ENCODE data around the gene ARFGEF3.

ARFGEF3 gene

GRCh38 chr6:138308731-138309110 is 147.0 kb downstream of the ARFGEF3 start:
- Mint-ChIP-seq H3K9me3 (no peaks in the 10 kb centered on the region), H3K4me1 (ENCODE audit: low read depth) (no peaks in the 10 kb centered on the region), H3K36me3 (ENCODE audit: low read depth) (no peaks in the 10 kb centered on the region), H3K27me3 (peaks cover 4% of the 10 kb centered on the region), H3K4me3 (no peak overlapping the region), H3K27ac (no peak overlapping the region)

DNA sequence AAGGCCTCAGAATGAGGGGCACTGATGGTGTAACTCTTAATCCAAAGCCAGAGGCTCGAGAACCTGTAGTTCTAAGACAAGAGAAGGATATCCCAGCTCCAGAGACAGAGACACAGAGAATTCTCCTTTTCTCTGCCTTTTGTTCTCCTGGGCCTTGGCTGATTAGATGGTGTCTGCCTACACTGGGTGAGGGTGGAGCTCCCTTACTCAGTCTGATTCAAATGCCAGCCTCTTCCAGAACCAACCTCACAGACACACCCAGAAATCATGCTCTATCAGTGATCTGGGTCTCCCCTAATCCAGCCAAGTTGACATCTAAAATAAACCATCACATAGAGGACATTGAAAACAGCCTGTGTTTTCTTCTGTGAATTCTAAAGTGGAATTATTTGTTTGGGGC is 148.0 kb downstream of the ARFGEF3 start:
- no peaks in the 10 kb centered on the region for H3K9me3 Mint-ChIP-seq
- H3K36me3 Mint-ChIP-seq (ENCODE audit: low read depth): no peaks in the 10 kb centered on the region
- H3K27me3 Mint-ChIP-seq: peaks cover 4% of the 10 kb centered on the region
- no peak overlapping the region for H3K4me3 Mint-ChIP-seq
- no peak overlapping the region for H3K27ac Mint-ChIP-seq
- H3K4me1 Mint-ChIP-seq (ENCODE audit: low read depth): no peaks in the 10 kb centered on the region

- no peak overlapping the region for H3K27ac Mint-ChIP-seq
- no peak overlapping the region for H3K4me3 Mint-ChIP-seq
- H3K36me3 Mint-ChIP-seq (ENCODE audit: low read depth): no peaks in the 10 kb centered on the region
- no peaks in the 10 kb centered on the region for H3K9me3 Mint-ChIP-seq
- no peaks in the 10 kb centered on the region for H3K4me1 Mint-ChIP-seq (ENCODE audit: low read depth)
- H3K27me3 Mint-ChIP-seq: peaks cover 6% of the 10 kb centered on the region
Measured at GRCh38 chr6:138310294-138310693, 148.6 kb downstream of the ARFGEF3 start.

DNA sequence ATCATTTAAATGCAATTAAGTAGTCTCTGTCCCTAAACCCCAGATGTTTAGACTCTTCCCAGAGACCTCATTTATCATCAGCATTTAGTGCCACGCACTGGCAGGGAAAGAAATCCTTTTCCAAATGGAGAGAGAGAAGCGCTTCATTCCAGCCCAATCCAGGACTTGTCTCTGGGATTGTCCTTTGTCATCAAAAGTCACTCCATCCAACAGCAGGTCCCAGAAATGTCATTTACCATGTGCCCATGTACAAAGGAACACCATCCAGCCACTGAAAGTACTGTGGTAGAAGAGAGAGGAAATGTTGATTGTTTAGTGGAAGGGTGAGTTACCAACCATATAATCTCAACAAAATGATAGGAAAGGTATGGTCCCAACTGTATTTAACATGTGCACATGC is 149.1 kb downstream of the ARFGEF3 start:
- Mint-ChIP-seq H3K4me3 (no peak overlapping the region), H3K27me3 (peaks cover 8% of the 10 kb centered on the region), H3K27ac (no peak overlapping the region), H3K36me3 (ENCODE audit: low read depth) (no peaks in the 10 kb centered on the region), H3K9me3 (no peaks in the 10 kb centered on the region), H3K4me1 (ENCODE audit: low read depth) (no peaks in the 10 kb centered on the region)

DNA sequence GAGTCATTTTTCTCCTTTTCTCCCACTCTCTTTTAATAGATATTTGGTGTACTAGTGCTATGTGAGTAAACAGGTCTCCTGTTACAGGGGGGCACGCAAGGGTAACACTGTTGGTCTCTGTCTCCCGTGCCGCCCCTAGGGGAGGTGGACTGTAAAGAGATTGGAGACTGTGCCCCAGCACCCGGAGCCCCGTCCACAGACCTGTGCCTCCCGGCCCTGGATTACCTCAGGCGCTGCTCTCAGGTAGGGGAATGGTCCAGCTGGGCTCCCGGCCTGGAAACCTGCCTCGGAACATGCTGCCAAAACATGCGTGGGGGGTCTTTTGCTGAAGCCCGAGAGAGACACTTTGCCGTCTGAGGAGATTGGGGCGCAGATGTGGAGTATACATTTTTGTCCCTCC is 149.5 kb downstream of the ARFGEF3 start:
- no peaks in the 10 kb centered on the region for H3K36me3 Mint-ChIP-seq (ENCODE audit: low read depth)
- H3K27ac Mint-ChIP-seq: no peak overlapping the region
- peaks cover 8% of the 10 kb centered on the region for H3K27me3 Mint-ChIP-seq
- H3K4me3 Mint-ChIP-seq: no peak overlapping the region
- H3K9me3 Mint-ChIP-seq: no peaks in the 10 kb centered on the region
- no peaks in the 10 kb centered on the region for H3K4me1 Mint-ChIP-seq (ENCODE audit: low read depth)

DNA sequence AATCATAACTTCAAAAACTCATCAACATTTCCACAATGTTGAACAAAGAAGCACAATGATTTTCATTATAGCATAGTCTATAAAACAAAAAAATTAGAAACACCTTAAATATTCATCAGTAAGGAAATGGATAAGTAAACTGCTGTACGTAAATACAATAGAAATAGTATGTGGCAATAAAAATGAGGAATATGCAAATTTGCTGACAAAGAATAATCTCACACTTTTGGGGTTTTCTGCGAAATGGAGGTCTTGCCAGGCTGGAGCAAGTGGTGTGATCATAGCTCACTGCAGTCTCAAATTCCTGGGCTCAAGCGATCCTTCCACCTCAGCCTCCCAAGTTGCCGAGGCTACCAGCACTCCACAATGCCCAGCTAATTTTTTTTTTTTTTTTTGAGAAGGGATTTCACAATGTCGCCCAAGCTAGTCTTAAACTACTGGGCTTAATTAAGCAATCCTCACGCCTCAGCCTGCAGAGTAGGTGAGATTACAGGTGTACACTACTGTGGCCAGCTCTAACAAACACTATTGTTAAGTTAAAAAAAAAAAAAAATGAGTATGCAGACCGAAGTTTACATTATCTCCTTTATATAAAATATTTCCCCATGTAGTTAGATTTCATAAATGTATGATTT is 157.1 kb downstream of the ARFGEF3 start:
- Mint-ChIP-seq H3K4me3 (no peak overlapping the region), H3K36me3 (ENCODE audit: low read depth) (no peaks in the 10 kb centered on the region), H3K27me3 (peaks cover 18% of the 10 kb centered on the region), H3K4me1 (ENCODE audit: low read depth) (no peaks in the 10 kb centered on the region), H3K9me3 (peaks cover 10% of the 10 kb centered on the region), H3K27ac (no peak overlapping the region)

DNA sequence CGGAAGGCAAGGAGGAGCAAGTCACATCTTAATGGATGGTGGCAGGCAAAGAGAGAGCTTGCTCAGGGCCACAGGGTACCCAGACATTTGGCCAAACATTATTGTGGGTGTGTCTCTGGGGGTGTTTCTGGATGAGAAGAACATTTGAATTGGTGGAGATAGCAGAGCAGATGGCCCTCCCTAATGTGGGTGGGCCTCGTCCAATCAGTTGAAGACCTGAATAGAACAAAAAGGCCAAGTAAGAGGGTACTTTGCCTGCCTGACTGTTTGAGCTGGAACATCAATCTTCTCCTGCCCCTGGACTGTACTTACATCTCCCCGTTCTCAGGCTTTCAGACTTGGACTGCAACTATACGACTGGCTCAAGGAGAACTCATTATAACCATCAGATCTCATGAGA is 160.2 kb downstream of the ARFGEF3 start:
- Mint-ChIP-seq H3K36me3 (ENCODE audit: low read depth) (no peaks in the 10 kb centered on the region), H3K4me1 (ENCODE audit: low read depth) (no peaks in the 10 kb centered on the region), H3K9me3 (peaks cover 13% of the 10 kb centered on the region), H3K27ac (no peak overlapping the region), H3K27me3 (peaks cover 16% of the 10 kb centered on the region), H3K4me3 (no peak overlapping the region)

DNA sequence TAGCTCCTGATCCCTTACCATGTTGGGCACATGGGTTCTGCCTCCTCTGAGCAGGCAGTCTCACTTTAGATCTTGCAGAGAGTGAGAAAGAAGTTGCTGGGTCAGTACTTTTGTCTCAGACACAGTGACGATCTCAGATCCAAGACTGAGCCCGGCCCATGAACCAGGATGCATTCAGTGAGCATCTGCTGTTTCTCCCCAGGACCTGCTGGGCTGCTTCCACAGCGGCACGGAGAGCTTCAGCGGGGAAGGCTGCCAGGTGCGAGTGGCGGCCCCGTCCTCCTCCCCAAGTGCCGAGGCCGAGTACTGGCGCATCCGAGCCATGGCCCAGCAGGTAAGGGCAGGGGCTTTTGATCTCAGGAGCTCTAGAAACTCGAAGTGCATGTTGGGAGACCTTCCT is 162.1 kb downstream of the ARFGEF3 start:
- Mint-ChIP-seq H3K27me3 (peaks cover 17% of the 10 kb centered on the region), H3K9me3 (peaks cover 14% of the 10 kb centered on the region), H3K4me1 (ENCODE audit: low read depth) (no peaks in the 10 kb centered on the region), H3K36me3 (ENCODE audit: low read depth) (no peaks in the 10 kb centered on the region), H3K4me3 (no peak overlapping the region), H3K27ac (no peak overlapping the region)

- Mint-ChIP-seq H3K4me3 (no peak overlapping the region), H3K9me3 (peaks cover 4% of the 10 kb centered on the region), H3K4me1 (ENCODE audit: low read depth) (no peaks in the 10 kb centered on the region), H3K27ac (no peak overlapping the region), H3K36me3 (ENCODE audit: low read depth) (no peaks in the 10 kb centered on the region), H3K27me3 (peaks cover 10% of the 10 kb centered on the region)
Measured at GRCh38 chr6:138328210-138328609, 166.5 kb downstream of the ARFGEF3 start.

- Mint-ChIP-seq H3K9me3 (peaks cover 4% of the 10 kb centered on the region), H3K27ac (no peak overlapping the region), H3K4me1 (ENCODE audit: low read depth) (no peaks in the 10 kb centered on the region)
Measured at GRCh38 chr6:138330763-138331162, 169.0 kb downstream of the ARFGEF3 start.

DNA sequence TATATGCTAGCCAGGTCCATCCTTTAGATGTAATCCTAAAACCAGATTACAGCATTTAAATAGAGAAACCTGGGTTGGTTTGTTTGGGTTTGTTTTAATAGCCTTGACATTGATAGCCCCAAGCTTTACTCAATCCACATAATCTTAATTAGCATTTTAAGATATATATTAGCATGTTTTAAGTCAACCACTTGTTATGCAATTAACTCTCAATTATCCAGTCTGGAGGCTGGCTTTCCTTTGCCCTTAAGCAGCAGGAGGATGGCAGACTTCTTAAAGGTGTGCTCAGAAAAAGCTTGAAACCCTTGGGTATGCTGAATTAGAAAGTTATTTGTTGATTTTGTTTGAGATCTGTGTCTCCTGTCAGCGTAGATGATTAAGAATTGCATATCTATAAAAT is 169.7 kb downstream of the ARFGEF3 start:
- Mint-ChIP-seq H3K27ac (no peak overlapping the region), H3K4me3 (no peak overlapping the region), H3K27me3 (peaks cover 14% of the 10 kb centered on the region), H3K36me3 (ENCODE audit: low read depth) (no peaks in the 10 kb centered on the region), H3K9me3 (peaks cover 4% of the 10 kb centered on the region), H3K4me1 (ENCODE audit: low read depth) (no peaks in the 10 kb centered on the region)

More at GRCh38 chr6:138330763-138331162, 169.0 kb downstream of the ARFGEF3 start:
- Mint-ChIP-seq H3K27me3 (peaks cover 12% of the 10 kb centered on the region), H3K4me3 (no peak overlapping the region), H3K36me3 (ENCODE audit: low read depth) (no peaks in the 10 kb centered on the region)

DNA sequence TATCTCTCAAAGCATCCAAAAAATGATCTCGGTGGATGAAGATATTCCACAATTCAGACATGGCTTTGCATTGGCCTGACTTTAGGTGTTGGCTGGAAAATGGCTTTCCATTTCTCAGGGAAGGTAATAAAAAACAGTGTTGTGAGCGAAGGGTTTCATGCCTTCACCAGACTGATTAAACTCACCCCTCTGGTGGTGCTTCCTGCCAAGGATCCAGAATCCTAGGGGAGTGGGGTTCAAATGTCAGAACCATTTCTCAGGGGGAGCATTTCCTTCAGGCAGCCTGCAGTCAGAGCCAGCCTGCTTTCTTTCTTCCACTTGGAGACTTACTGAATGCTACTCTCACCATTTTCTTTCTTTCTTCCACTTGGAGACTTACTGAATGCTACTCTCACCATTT is 170.2 kb downstream of the ARFGEF3 start:
- peaks cover under 1% of the 10 kb centered on the region for H3K9me3 Mint-ChIP-seq
- no peaks in the 10 kb centered on the region for H3K36me3 Mint-ChIP-seq (ENCODE audit: low read depth)
- H3K27ac Mint-ChIP-seq: no peak overlapping the region
- no peaks in the 10 kb centered on the region for H3K4me1 Mint-ChIP-seq (ENCODE audit: low read depth)
- H3K4me3 Mint-ChIP-seq: no peak overlapping the region
- peaks cover 9% of the 10 kb centered on the region for H3K27me3 Mint-ChIP-seq

DNA sequence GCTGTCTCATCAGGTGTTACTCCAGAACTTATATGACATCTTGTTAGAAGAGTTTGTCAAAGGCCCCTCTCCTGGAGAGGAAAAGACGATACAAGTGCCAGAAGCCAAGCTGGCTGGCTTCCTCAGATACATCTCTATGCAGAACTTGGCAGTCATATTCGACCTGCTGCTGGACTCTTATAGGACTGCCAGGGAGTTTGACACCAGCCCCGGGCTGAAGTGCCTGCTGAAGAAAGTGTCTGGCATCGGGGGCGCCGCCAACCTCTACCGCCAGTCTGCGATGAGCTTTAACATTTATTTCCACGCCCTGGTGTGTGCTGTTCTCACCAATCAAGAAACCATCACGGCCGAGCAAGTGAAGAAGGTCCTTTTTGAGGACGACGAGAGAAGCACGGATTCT is 172.3 kb downstream of the ARFGEF3 start:
- Mint-ChIP-seq H3K27ac (no peak overlapping the region), H3K4me3 (no peak overlapping the region), H3K27me3 (peaks cover 10% of the 10 kb centered on the region), H3K9me3 (no peaks in the 10 kb centered on the region), H3K36me3 (ENCODE audit: low read depth) (no peaks in the 10 kb centered on the region), H3K4me1 (ENCODE audit: low read depth) (no peaks in the 10 kb centered on the region)

GRCh38 chr6:138334963-138335362 is 173.2 kb downstream of the ARFGEF3 start:
- no peaks in the 10 kb centered on the region for H3K4me1 Mint-ChIP-seq (ENCODE audit: low read depth)
- H3K27ac Mint-ChIP-seq: no peak overlapping the region

GRCh38 chr6:138336221-138336620 is 174.5 kb downstream of the ARFGEF3 start:
- Mint-ChIP-seq H3K9me3 (no peaks in the 10 kb centered on the region), H3K4me1 (ENCODE audit: low read depth) (no peaks in the 10 kb centered on the region), H3K36me3 (ENCODE audit: low read depth) (no peaks in the 10 kb centered on the region), H3K4me3 (no peak overlapping the region), H3K27me3 (peaks cover 18% of the 10 kb centered on the region), H3K27ac (no peak overlapping the region)

More at GRCh38 chr6:138334963-138335362, 173.2 kb downstream of the ARFGEF3 start:
- no peaks in the 10 kb centered on the region for H3K36me3 Mint-ChIP-seq (ENCODE audit: low read depth)
- no peaks in the 10 kb centered on the region for H3K9me3 Mint-ChIP-seq
- H3K4me3 Mint-ChIP-seq: no peak overlapping the region
- H3K27me3 Mint-ChIP-seq: peaks cover 18% of the 10 kb centered on the region

DNA sequence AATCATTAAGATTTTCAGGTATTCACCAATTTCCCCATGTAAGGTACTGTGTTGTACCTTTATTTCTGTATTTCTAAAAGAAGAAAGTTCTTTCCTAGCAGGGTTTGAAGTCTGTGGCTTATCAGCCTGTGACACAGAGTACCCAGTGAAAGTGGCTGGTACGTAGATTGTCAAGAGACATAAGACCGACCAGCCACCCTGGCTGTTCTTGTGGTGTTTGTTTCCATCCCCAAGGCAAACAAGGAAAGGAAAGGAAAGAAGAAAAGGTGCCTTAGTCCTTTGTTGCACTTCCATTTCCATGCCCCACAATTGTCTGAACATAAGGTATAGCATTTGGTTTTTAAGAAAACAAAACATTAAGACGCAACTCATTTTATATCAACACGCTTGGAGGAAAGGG is 175.3 kb downstream of the ARFGEF3 start:
- no peaks in the 10 kb centered on the region for H3K36me3 Mint-ChIP-seq (ENCODE audit: low read depth)
- no peaks in the 10 kb centered on the region for H3K4me1 Mint-ChIP-seq (ENCODE audit: low read depth)
- H3K4me3 Mint-ChIP-seq: no peak overlapping the region
- H3K9me3 Mint-ChIP-seq: no peaks in the 10 kb centered on the region
- no peak overlapping the region for H3K27ac Mint-ChIP-seq
- peaks cover 18% of the 10 kb centered on the region for H3K27me3 Mint-ChIP-seq
